Smooth muscle cell (in vitro differentiated cells): Measurements from ENCODE around the gene CDK5RAP3. TPM values are rescaled to one million over a fixed set of nuclear protein-coding genes. Genes with fewer than 3 reads are reported as not detected.

ENCODE experiments used
- DNase-seq: peaks from one replicate; lab custom pipeline; 2025; ENCODE audit not compliant: unreplicated experiment; lab: John Stamatoyannopoulos, UW
- H2AFZ ChIP-seq: fragments of 200-600 bp; sonication (generic); 2 replicates; pipeline ENCODE4 v1.6.0; 2016; ENCODE audit warnings: antibody characterized with exemption, low read depth, mild to moderate bottlenecking
- H3F3A ChIP-seq: fragments of 200-600 bp; sonication (generic); 2 replicates; pipeline ENCODE4 v1.6.0; 2017; ENCODE audit warnings: antibody characterized with exemption, low read depth
- H3K27ac ChIP-seq: fragments of 200-600 bp; sonication (generic); 2 replicates; pipeline ENCODE4 v1.5.1; 2016; ENCODE audit warnings: low read depth, mild to moderate bottlenecking
- H3K27me3 ChIP-seq: fragments of 200-600 bp; sonication (generic); 2 replicates; pipeline ENCODE4 v1.6.1; 2016; ENCODE audit warnings: low read depth, mild to moderate bottlenecking
- H3K36me3 ChIP-seq: fragments of 200-600 bp; sonication (generic); 2 replicates; pipeline ENCODE4 v1.5.1; 2016; ENCODE audit warnings: low read depth
- H3K4me1 ChIP-seq: fragments of 200-600 bp; sonication (generic); 2 replicates; pipeline ENCODE4 v1.5.1; 2016; ENCODE audit warnings: low read depth
- H3K4me2 ChIP-seq: fragments of 200-600 bp; sonication (generic); 2 replicates; pipeline ENCODE4 v1.6.0; 2016; ENCODE audit warnings: mild to moderate bottlenecking
- H3K4me3 ChIP-seq: fragments of 200-600 bp; sonication (generic); 2 replicates; pipeline ENCODE4 v1.5.1; 2016; ENCODE audit warnings: mild to moderate bottlenecking
- H3K79me2 ChIP-seq: fragments of 200-600 bp; sonication (generic); 2 replicates; pipeline ENCODE4 v1.6.0; 2016; ENCODE audit warnings: low read depth, mild to moderate bottlenecking
- H3K9ac ChIP-seq: fragments of 200-600 bp; sonication (generic); 2 replicates; pipeline ENCODE4 v1.6.0; 2016; ENCODE audit warnings: low read depth
- H3K9me3 ChIP-seq: fragments of 200-600 bp; sonication (generic); replicated peaks from 2 replicates; pipeline ENCODE4 v1.5.1; 2016; ENCODE audit warnings: low read depth
- H4K20me1 ChIP-seq: fragments of 200-600 bp; sonication (generic); 2 replicates; pipeline ENCODE4 v1.6.0; 2016; ENCODE audit warnings: low read depth
- CTCF ChIP-seq: fragments of 200-600 bp; sonication (generic); IDR thresholded peaks from 2 replicates; pipeline ENCODE4 v1.5.1; 2017; ENCODE audit warnings: borderline replicate concordance, mild to moderate bottlenecking, antibody characterized with exemption; ENCODE audit not compliant: insufficient read depth, poor library complexity, severe bottlenecking
- WGBS: methylation state at CpG from one replicate; pipeline ENCODE4 v1.1.7; 2016; ENCODE audit warnings: low lambda C conversion rate; 5-methylcytosine and 5-hydroxymethylcytosine counted together
- polyA plus RNA-seq: library from polyadenylated mRNA; unstranded; fragments of >200 nt; fragmentation: Nextera tagmentation; extraction: Ambion mirVana; gene quantifications from 2 replicates; pipeline ENCODE4 v1.2.1, GENCODE V29; 2016
- total RNA-seq: library from RNA; depleted of rRNA; stranded (reverse); fragments of >200 nt; gene quantifications from 2 replicates; pipeline ENCODE4 v1.2.3, GENCODE V29; 2014

Gene CDK5RAP3
- total and polyA plus RNA-seq, 2 experiments from 2014 or later: 79.6 to 119 TPM

DNA sequence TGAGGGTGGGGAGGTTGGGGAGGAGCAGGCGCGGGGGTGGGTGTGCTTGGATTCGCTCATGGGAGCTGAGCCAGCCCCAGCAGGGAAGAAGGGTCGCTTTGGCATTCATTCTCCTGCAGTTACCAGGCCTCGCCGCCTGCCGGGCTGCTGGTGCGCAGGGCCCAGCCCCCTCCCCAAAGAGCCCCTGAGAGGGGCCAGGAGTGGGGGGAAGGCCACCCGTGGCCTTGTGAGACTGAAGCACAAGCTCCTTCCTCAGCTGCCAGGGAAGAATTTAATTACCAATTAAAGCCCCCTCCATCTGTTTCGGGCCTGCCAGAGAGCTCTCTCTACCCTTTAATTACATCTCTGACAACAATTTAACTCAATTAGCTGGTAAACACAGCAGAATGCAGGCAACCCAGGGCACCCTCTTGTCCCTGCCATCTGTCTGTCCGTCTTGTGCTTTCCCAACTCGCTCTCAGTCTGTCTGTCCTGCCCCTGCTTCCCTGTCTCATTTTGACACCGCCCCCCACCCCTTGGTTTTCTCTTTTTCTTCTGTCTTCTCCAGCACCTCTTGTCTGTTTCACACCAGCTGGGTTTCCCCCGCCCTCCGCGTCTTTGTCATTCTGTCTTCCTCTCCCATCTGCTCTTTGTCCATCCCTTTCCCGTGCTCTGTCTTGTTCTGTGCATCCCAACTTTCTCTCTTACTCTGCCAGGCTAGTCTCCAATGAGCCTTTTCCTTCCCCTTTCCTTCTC lies 32.7 kb downstream of the CDK5RAP3 start:
- Histone ChIP-seq H2AFZ (peak overlapping the region; percentile 33), H4K20me1 (no peaks in the 10 kb centered on the region), H3K4me1 (peaks cover 67% of the 10 kb centered on the region), H3K9ac (peak overlapping the region; percentile 88), H3K27me3 (no peaks in the 10 kb centered on the region), H3K9me3 (no peaks in the 10 kb centered on the region), H3K4me3 (peak overlapping the region; percentile 12), H3K27ac (peak overlapping the region; percentile 98), H3K36me3 (no peaks in the 10 kb centered on the region), H3K79me2 (no peaks in the 10 kb centered on the region), H3F3A (peaks cover 54% of the 10 kb centered on the region), H3K4me2 (peak overlapping the region; percentile 81)
- peak; percentile 67 for DNase-seq
- 19% methylated on average over 17 of the region's 17 CpGs for WGBS
- TF ChIP-seq CTCF: no peak

GRCh38 chr17:48004983-48005382 lies 34.1 kb downstream of the CDK5RAP3 start:
- Histone ChIP-seq H3K4me3 (no peak overlapping the region), H4K20me1 (no peaks in the 10 kb centered on the region), H3K27ac (peak overlapping the region; percentile 98), H2AFZ (no peak overlapping the region), H3K79me2 (no peaks in the 10 kb centered on the region), H3K9me3 (no peaks in the 10 kb centered on the region), H3K4me1 (peaks cover 59% of the 10 kb centered on the region), H3K4me2 (peak overlapping the region; percentile 81), H3F3A (peaks cover 54% of the 10 kb centered on the region), H3K27me3 (no peaks in the 10 kb centered on the region), H3K9ac (no peak overlapping the region), H3K36me3 (no peaks in the 10 kb centered on the region)
- DNase-seq: no peak
- no peak for TF ChIP-seq CTCF
- 9% methylated on average over 3 of the region's 3 CpGs for WGBS

DNA sequence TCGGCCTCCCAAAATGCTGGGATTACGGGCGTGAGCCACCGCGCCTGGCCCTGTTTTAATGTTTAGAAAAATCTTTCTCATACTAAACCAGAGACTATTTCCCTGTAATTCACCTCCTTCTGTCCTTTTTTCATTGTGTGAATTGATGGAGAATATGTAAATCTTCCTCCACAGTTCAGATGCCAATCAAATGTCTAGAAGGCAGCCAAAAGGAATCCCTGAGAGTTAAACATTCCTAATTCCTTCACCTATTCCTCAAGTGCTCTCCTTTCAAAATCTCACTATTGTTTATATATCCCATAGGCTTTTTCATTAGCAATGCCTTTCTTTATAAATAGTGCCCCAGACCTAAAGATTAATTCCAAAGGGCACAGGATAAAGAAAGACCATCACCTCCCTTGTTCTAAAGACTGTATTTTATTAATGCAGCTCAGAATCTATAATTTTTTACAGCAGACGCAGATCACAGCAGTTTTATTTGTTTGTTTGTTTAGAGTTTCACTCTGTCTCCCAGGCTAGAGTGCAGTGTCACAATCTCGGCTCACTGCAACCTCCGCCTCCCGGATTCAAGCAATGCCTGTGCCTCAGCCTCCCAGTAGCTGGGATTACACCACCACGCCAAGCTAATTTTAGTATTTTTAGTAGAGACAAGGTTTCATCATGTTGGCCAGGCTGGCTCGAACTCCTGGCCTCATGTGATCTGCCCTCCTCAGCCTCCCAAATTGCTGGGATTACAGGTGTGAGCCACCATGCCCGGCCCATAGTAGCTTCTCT lies 36.2 kb downstream of the CDK5RAP3 start:
- no peak overlapping the region for H3K9ac ChIP-seq
- peaks cover 59% of the 10 kb centered on the region for H3K4me1 ChIP-seq
- H3K9me3 ChIP-seq: no peaks in the 10 kb centered on the region
- H3K36me3 ChIP-seq: no peaks in the 10 kb centered on the region
- no peak for TF ChIP-seq CTCF
- no peak overlapping the region for H2AFZ ChIP-seq
- no peak overlapping the region for H3K4me3 ChIP-seq
- peaks cover 47% of the 10 kb centered on the region for H3F3A ChIP-seq
- H3K4me2 ChIP-seq: no peak overlapping the region
- H3K79me2 ChIP-seq: no peaks in the 10 kb centered on the region
- no peaks in the 10 kb centered on the region for H4K20me1 ChIP-seq
- no peaks in the 10 kb centered on the region for H3K27me3 ChIP-seq
- WGBS: 58% methylated on average over 12 of the region's 12 CpGs
- no peak for DNase-seq
- H3K27ac ChIP-seq: peak overlapping the region; percentile 98
